Right atrium auricular region (tissue), 2 donors: ENCODE results near the gene GRB2. TPM values are rescaled to one million over a fixed set of nuclear protein-coding genes. Genes with fewer than 3 reads are reported as not detected.
"Not testable (repeated sequence)": the region's sequence is repeated elsewhere in the genome, so short reads cannot be mapped to it uniquely, and the experiment has no call there.

ENCODE experiments used
- DNase-seq: peaks from one replicate; pipeline ENCODE4 v3.0.0-alpha.2; 2019; ENCODE audit warnings: low spot score
- H3K27ac ChIP-seq, 2 donors: fragments of 200-600 bp; sonication (generic); 1 replicate in 1 of 2; 2 replicates in 1 of 2; pipeline ENCODE4 v1.5.1; 2016 to 2019
- H3K27me3 ChIP-seq, 2 donors: fragments of 200-600 bp; sonication (generic); one replicate each; pipeline versions ENCODE4 v1.5.1 to v1.6.0; 2017 to 2019
- H3K36me3 ChIP-seq: fragments of 200-600 bp; sonication (generic); one replicate; pipeline ENCODE4 v1.5.1; 2016
- H3K4me1 ChIP-seq, 2 donors: fragments of 200-600 bp; sonication (generic); one replicate each; pipeline versions ENCODE4 v1.5.1 to v1.6.0; 2017 to 2019
- H3K4me3 ChIP-seq, 2 donors: fragments of 200-600 bp; sonication (generic); 1 replicate in 1 of 2; 2 replicates in 1 of 2; pipeline ENCODE4 v1.5.1; 2017 to 2019; ENCODE audit warnings: mild to moderate bottlenecking in 1 of 2, moderate library complexity in 1 of 2
- H3K9me3 ChIP-seq, 2 donors: fragments of 200-600 bp; sonication (generic); one replicate each; pipeline ENCODE4 v1.5.1; 2019
- CTCF ChIP-seq, 2 donors: fragments of 200-600 bp; sonication (generic); IDR thresholded peaks; one replicate each; pipeline ENCODE4 v1.5.1; 2019; ENCODE audit warnings: antibody characterized with exemption in 2 of 2
- total RNA-seq, 2 donors: library from RNA; depleted of rRNA; stranded (reverse); fragments of >200 nt; gene quantifications; one replicate each; pipeline ENCODE4 v1.1.0, GENCODE V29; 2016

The GRB2 gene
- total RNA-seq, 2 donors from 2014 or later, result 80.8 to 112 TPM

GRCh38 chr17:75373280-75373679, 32.2 kb downstream of the GRB2 start:
- Histone ChIP-seq H3K4me3 (no peak overlapping the region), H3K4me1 (peaks cover 0 to 62% of the 10 kb centered on the region in 2 donors), H3K27ac (peak overlapping the region in 1 of 2 donors; percentile 56)

GRCh38 chr17:75371981-75372380, 33.5 kb downstream of the GRB2 start:
- Histone ChIP-seq H3K9me3 (no peaks in the 10 kb centered on the region), H3K4me1 (peaks cover 0 to 75% of the 10 kb centered on the region in 2 donors), H3K27me3 (no peaks in the 10 kb centered on the region), H3K36me3 (no peaks in the 10 kb centered on the region), H3K4me3 (no peak overlapping the region), H3K27ac (no peak overlapping the region)
- DNase-seq, result no peak
- TF ChIP-seq CTCF (IDR thresholded peaks at IDR 0.05), result no peak

More at GRCh38 chr17:75373280-75373679, 32.2 kb downstream of the GRB2 start:
- H3K36me3 ChIP-seq, result no peaks in the 10 kb centered on the region
- H3K27me3 ChIP-seq, result no peaks in the 10 kb centered on the region
- TF ChIP-seq CTCF (IDR thresholded peaks at IDR 0.05), result no peak
- DNase-seq, result no peak
- H3K9me3 ChIP-seq, result no peaks in the 10 kb centered on the region

- no peak for TF ChIP-seq CTCF (IDR thresholded peaks at IDR 0.05)
- Histone ChIP-seq H3K4me1 (peaks cover 0 to 79% of the 10 kb centered on the region in 2 donors), H3K27me3 (no peaks in the 10 kb centered on the region), H3K4me3 (no peak overlapping the region), H3K27ac (peak overlapping the region in 1 of 2 donors; percentile 84), H3K36me3 (no peaks in the 10 kb centered on the region), H3K9me3 (no peaks in the 10 kb centered on the region)
- DNase-seq, result no peak
Observed at GRCh38 chr17:75371339-75371738, 34.1 kb downstream of the GRB2 start.

- Histone ChIP-seq H3K9me3 (no peaks in the 10 kb centered on the region), H3K27me3 (no peaks in the 10 kb centered on the region), H3K27ac (peak overlapping the region; percentile 64 to 84), H3K4me3 (no peak overlapping the region), H3K4me1 (peaks cover 0 to 89% of the 10 kb centered on the region in 2 donors), H3K36me3 (no peaks in the 10 kb centered on the region)
- TF ChIP-seq CTCF (IDR thresholded peaks at IDR 0.05), result no peak
- DNase-seq, result no peak
Observed at GRCh38 chr17:75370286-75370915, 35.1 kb downstream of the GRB2 start.

GRCh38 chr17:75367838-75368789, 37.4 kb downstream of the GRB2 start:
- Histone ChIP-seq H3K4me1 (peaks cover 0 to 95% of the 10 kb centered on the region in 2 donors), H3K27ac (peak overlapping the region in 1 of 2 donors; percentile 84)
- H3K4me3 ChIP-seq, DNase-seq, H3K9me3 ChIP-seq, H3K27me3 ChIP-seq, H3K36me3 ChIP-seq: not testable (repeated sequence)

- no peak for DNase-seq
- no peak overlapping the region for H3K4me3 ChIP-seq
- no peaks in the 10 kb centered on the region for H3K9me3 ChIP-seq
- H3K4me1 ChIP-seq, result peaks cover 0 to 95% of the 10 kb centered on the region in 2 donors
- H3K27me3 ChIP-seq, result no peaks in the 10 kb centered on the region
- no peak for TF ChIP-seq CTCF (IDR thresholded peaks at IDR 0.05)
- H3K27ac ChIP-seq, result no peak overlapping the region
- H3K36me3 ChIP-seq, result no peaks in the 10 kb centered on the region
Observed at GRCh38 chr17:75367312-75367711, 38.2 kb downstream of the GRB2 start.
